HG03196 (cell line): ENCODE results near the gene CBLN3.
"Not testable (repeated sequence)": the region's sequence is repeated elsewhere in the genome, so short reads cannot be mapped to it uniquely, and the experiment has no call there.

Experiments used
- ATAC-seq: cut with Tn5 transposase; IDR thresholded peaks from one replicate; pipeline ENCODE4 v1.9.1; 2021; ENCODE audit not compliant: unreplicated experiment

Gene CBLN3

GRCh38 chr14:24406416-24406815, 23.1 kb downstream of the CBLN3 start:
- ATAC-seq: no peak

GRCh38 chr14:24404814-24405213, 24.7 kb downstream of the CBLN3 start:
- no peak for ATAC-seq

- no peak for ATAC-seq
Measured at GRCh38 chr14:24403294-24403998, 26.0 kb downstream of the CBLN3 start.

- ATAC-seq: no peak
Measured at GRCh38 chr14:24401810-24402702, 27.4 kb downstream of the CBLN3 start.

- no peak for ATAC-seq
Measured at GRCh38 chr14:24399999-24400718, 29.3 kb downstream of the CBLN3 start.

- ATAC-seq: no peak
Measured at GRCh38 chr14:24399447-24399822, 30.0 kb downstream of the CBLN3 start.

- ATAC-seq: no peak
Measured at GRCh38 chr14:24398653-24399446, 30.6 kb downstream of the CBLN3 start, which contains the start of gene NYNRIN. Gene NYNRIN (plus strand): TSS chr14:24399003. CDS start chr14:24399247, 244 bp downstream.

- no peak for ATAC-seq
Measured at GRCh38 chr14:24398293-24398652, 31.2 kb downstream of the CBLN3 start.

GRCh38 chr14:24397639-24398292, 31.7 kb downstream of the CBLN3 start:
- ATAC-seq: no peak

GRCh38 chr14:24395609-24396582, 33.6 kb downstream of the CBLN3 start:
- no peak for ATAC-seq

GRCh38 chr14:24394275-24394674, 35.2 kb downstream of the CBLN3 start:
- no peak for ATAC-seq

- no peak for ATAC-seq
Measured at GRCh38 chr14:24392325-24393091, 37.0 kb downstream of the CBLN3 start.

GRCh38 chr14:24390701-24391468, 38.6 kb downstream of the CBLN3 start:
- no peak for ATAC-seq

- ATAC-seq: no peak
Measured at GRCh38 chr14:24389226-24389848, 40.1 kb downstream of the CBLN3 start.

- ATAC-seq: no peak
Measured at GRCh38 chr14:24388474-24389179, 40.8 kb downstream of the CBLN3 start.

GRCh38 chr14:24387579-24387978, 41.9 kb downstream of the CBLN3 start:
- not testable (repeated sequence) for ATAC-seq

- ATAC-seq: no peak
Measured at GRCh38 chr14:24387009-24387345, 42.5 kb downstream of the CBLN3 start.
